BE2C (cell line): ENCODE data around the gene ASCC3.

Source experiments
- DNase-seq: peaks from one replicate; pipeline ENCODE4 v3.0.0-alpha.2; 2020
- H3K27me3 ChIP-seq: fragments of 250-450 bp; sonication (Bioruptor Pico); 2 replicates; pipeline ENCODE4 v1.5.1; 2020; ENCODE audit warnings: mild to moderate bottlenecking
- H3K36me3 ChIP-seq: fragments of 250-450 bp; sonication (Bioruptor Pico); 2 replicates; pipeline ENCODE4 v1.5.1; 2020; ENCODE audit warnings: mild to moderate bottlenecking
- H3K4me1 ChIP-seq: fragments of 250-450 bp; sonication (Bioruptor Pico); 2 replicates; pipeline ENCODE4 v1.5.1; 2020
- H3K4me3 ChIP-seq: 2 replicates; pipeline ENCODE4 v1.5.1; 2011; ENCODE audit warnings: low read depth, low read length
- H3K9me3 ChIP-seq: fragments of 250-450 bp; sonication (Bioruptor Pico); 2 replicates; pipeline ENCODE4 v1.5.1; 2020
- TF ChIP-seq, protein P1 (sequence below): IDR thresholded peaks from 2 replicates; pipeline ENCODE4 v1.5.1; 2012; ENCODE audit warnings: mild to moderate bottlenecking, low read depth, low read length

The ASCC3 gene

DNA sequence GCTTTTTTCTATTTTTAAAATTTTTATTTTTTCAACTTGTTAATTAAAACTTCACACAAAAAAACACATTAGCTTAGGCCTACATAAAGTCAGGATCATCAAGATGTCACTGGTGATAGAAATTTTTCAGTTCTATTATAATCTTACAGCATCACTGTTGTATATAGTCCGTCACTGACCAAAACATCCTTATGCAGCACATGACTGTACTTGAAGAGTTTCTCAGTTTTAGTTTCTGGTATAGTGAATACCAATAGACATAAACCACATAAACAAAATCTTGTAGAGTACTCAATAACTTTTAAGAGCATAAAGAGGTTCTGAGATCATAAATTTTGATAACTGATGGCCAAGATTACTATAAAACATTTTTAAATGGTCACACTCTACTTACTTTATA lies 71.8 kb downstream of the ASCC3 start:
- Histone ChIP-seq H3K4me1 (no peaks in the 10 kb centered on the region), H3K4me3 (no peak overlapping the region), H3K36me3 (no peaks in the 10 kb centered on the region; the same call in 1 of the 2 replicates), H3K27me3 (no peaks in the 10 kb centered on the region), H3K9me3 (no peaks in the 10 kb centered on the region)
- no peak for DNase-seq
- TF ChIP-seq, protein P1, sequence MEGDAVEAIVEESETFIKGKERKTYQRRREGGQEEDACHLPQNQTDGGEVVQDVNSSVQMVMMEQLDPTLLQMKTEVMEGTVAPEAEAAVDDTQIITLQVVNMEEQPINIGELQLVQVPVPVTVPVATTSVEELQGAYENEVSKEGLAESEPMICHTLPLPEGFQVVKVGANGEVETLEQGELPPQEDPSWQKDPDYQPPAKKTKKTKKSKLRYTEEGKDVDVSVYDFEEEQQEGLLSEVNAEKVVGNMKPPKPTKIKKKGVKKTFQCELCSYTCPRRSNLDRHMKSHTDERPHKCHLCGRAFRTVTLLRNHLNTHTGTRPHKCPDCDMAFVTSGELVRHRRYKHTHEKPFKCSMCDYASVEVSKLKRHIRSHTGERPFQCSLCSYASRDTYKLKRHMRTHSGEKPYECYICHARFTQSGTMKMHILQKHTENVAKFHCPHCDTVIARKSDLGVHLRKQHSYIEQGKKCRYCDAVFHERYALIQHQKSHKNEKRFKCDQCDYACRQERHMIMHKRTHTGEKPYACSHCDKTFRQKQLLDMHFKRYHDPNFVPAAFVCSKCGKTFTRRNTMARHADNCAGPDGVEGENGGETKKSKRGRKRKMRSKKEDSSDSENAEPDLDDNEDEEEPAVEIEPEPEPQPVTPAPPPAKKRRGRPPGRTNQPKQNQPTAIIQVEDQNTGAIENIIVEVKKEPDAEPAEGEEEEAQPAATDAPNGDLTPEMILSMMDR, result no peak

DNA sequence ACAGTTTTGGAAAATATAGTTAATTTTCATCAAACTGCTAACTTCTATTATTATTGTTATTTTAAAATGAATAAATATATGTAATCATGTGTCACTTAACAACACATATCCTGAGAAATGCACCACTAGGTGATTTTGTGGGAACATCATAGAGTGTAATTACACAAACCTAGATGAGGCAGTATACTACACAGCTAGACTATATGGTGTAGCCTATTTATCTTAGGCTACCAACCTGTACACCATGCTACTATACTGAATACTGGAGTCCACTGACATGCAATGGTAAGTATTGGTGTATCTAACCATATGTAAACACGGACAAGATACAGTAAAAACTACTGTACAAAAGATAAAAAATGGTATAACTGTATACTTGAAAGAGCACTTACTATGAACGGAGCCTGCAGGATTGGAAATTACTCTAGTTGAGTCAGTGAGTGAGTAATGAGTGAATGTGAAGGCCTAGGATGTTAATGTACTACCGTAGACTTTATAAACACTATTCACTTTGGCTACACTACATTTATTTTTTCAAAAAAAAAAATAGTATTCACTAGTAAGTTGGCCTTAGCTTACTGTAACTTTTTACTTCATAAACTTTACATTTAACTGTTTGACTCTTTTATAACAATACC lies 72.4 kb downstream of the ASCC3 start:
- Histone ChIP-seq H3K9me3 (no peaks in the 10 kb centered on the region), H3K4me3 (no peak overlapping the region), H3K4me1 (no peaks in the 10 kb centered on the region), H3K36me3 (no peaks in the 10 kb centered on the region; the same call in 1 of the 2 replicates), H3K27me3 (no peaks in the 10 kb centered on the region)
- DNase-seq, result no peak
- TF ChIP-seq, protein P1, result no peak

DNA sequence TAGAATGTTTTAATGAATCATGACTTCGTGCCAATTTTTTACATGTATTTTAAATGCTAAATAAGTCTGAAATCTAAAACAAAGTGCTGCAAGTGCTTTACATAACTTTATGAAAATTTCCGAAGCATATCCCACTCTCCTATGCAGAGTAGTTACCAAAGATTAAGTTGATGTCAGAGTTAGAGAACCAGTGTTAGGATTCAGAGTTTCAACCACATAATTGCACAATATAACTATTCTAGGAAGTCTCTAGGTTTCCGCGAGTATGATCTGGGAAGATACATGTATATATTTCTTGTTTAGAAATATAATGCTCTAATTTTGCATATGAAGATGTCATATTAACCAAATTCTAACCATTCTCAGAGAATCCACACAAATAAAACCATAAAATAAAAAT lies 74.8 kb downstream of the ASCC3 start:
- TF ChIP-seq, protein P1, result no peak
- DNase-seq, result no peak
- no peaks in the 10 kb centered on the region; the same call in 1 of the 2 replicates for H3K36me3 ChIP-seq

DNA sequence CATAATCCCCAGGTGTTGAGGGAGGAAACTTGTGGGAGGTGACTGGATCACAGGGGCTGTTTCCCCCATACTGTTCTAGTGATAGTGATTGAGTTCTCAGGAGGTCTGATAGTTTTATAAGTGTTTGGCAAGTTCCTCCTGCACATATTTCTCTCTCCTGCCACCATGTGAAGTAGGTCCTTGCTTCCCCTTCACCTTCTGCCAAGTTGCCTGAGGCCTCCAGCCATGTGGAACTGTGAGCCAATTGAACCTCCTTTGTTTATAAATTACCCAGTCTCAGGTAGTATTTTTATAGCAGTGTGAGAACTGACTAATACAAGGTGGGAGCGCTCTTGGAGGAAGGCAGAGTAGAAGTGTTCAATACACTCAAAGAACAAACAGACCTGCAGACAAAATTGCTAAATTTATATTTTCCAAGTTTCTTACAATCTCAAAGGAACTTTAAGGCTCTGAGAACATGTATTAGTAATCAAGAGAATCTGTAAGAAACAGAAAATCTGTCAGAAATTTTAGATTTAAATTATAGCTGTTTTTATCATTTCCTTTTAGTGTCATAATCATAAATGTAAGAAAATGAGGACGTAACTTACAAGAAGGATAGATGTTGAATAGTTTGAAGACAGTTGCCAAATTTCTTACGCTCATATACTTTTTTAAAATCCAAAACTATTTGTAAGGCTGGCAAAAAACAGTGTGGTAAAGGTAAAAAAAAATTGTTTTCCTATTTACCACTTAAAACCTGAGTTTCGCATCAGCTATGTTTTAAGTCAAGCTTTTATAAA lies 77.7 kb downstream of the ASCC3 start:
- H3K27me3 ChIP-seq, result no peaks in the 10 kb centered on the region
- no peak overlapping the region for H3K4me3 ChIP-seq
- TF ChIP-seq, protein P1, result no peak
- H3K4me1 ChIP-seq, result no peaks in the 10 kb centered on the region
- H3K9me3 ChIP-seq, result no peaks in the 10 kb centered on the region
- H3K36me3 ChIP-seq, result no peaks in the 10 kb centered on the region; the same call in 1 of the 2 replicates
- DNase-seq, result no peak

More for the DNA sequence above, 74.8 kb downstream of the ASCC3 start:
- Histone ChIP-seq H3K27me3 (no peaks in the 10 kb centered on the region), H3K4me3 (no peak overlapping the region), H3K4me1 (no peaks in the 10 kb centered on the region), H3K9me3 (no peaks in the 10 kb centered on the region)

DNA sequence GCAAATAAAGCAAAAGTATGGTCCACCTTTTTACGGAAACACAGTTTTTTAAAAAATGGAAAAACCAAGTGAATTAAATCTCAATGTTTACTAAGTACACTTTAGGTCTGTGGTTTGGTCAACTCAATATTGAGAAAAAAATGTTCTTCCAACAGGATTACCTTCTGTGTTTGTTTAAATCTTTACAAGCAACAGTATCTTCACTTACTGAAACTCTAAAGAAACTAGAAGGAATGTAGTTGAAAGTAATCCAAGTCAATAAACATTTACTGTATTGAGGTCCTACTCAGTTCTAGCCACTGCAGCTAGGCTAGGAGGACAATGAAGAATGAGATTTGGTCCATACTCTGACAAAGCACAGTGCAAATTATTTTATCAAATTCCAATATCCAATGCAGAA lies 80.1 kb downstream of the ASCC3 start:
- no peak for DNase-seq
- Histone ChIP-seq H3K9me3 (no peaks in the 10 kb centered on the region), H3K36me3 (no peaks in the 10 kb centered on the region; the same call in 1 of the 2 replicates), H3K4me3 (no peak overlapping the region), H3K27me3 (no peaks in the 10 kb centered on the region), H3K4me1 (no peaks in the 10 kb centered on the region)
- TF ChIP-seq, protein P1, result no peak
